ENCODE results near the gene LOXHD1.

- no peak for TF ChIP-seq CTCF (IDR thresholded peaks at IDR 0.05)
- TF ChIP-seq POLR2AphosphoS5 (IDR thresholded peaks at IDR 0.05; ENCODE audit: low read depth, low read length), result no peak
- TF ChIP-seq, protein P1, sequence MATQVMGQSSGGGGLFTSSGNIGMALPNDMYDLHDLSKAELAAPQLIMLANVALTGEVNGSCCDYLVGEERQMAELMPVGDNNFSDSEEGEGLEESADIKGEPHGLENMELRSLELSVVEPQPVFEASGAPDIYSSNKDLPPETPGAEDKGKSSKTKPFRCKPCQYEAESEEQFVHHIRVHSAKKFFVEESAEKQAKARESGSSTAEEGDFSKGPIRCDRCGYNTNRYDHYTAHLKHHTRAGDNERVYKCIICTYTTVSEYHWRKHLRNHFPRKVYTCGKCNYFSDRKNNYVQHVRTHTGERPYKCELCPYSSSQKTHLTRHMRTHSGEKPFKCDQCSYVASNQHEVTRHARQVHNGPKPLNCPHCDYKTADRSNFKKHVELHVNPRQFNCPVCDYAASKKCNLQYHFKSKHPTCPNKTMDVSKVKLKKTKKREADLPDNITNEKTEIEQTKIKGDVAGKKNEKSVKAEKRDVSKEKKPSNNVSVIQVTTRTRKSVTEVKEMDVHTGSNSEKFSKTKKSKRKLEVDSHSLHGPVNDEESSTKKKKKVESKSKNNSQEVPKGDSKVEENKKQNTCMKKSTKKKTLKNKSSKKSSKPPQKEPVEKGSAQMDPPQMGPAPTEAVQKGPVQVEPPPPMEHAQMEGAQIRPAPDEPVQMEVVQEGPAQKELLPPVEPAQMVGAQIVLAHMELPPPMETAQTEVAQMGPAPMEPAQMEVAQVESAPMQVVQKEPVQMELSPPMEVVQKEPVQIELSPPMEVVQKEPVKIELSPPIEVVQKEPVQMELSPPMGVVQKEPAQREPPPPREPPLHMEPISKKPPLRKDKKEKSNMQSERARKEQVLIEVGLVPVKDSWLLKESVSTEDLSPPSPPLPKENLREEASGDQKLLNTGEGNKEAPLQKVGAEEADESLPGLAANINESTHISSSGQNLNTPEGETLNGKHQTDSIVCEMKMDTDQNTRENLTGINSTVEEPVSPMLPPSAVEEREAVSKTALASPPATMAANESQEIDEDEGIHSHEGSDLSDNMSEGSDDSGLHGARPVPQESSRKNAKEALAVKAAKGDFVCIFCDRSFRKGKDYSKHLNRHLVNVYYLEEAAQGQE (IDR thresholded peaks at IDR 0.05; ENCODE audit: insufficient read depth in 1 of 2, low read depth in 2 of 2, low read length in 1 of 2), result no peak
Observed at GRCh38 chr18:46437061-46437460, 220.0 kb downstream of the LOXHD1 start.

Measured in Panc1 (cell line).